Islet of Langerhans (tissue), 1 donor: ENCODE measurements around the gene OR7C2.

Experiments
- FAIRE-seq: peaks from one replicate; lab custom pipeline; 2011; peaks lifted over from hg19 to GRCh38; lab: Jason Lieb, UNC

The OR7C2 gene

GRCh38 chr19:14979476-14980255 lies 38.4 kb downstream of the OR7C2 start, which contains the start of gene SLC1A6:
TSS of gene SLC1A6 (minus strand) at chr19:14979864. CDS start at chr19:14972910, 6,954 bp downstream.
- FAIRE-seq: no peak

GRCh38 chr19:14985133-14985532 lies 43.8 kb downstream of the OR7C2 start:
- FAIRE-seq: no peak
